Measurements from ENCODE around the gene CCDC78.
A peak's percentile ranks its signal among the peaks of the same experiment; 100 is the strongest.
"Not testable (repeated sequence)": the region's sequence is repeated elsewhere in the genome, so short reads cannot be mapped to it uniquely, and the experiment has no call there.

Gene CCDC78

DNA sequence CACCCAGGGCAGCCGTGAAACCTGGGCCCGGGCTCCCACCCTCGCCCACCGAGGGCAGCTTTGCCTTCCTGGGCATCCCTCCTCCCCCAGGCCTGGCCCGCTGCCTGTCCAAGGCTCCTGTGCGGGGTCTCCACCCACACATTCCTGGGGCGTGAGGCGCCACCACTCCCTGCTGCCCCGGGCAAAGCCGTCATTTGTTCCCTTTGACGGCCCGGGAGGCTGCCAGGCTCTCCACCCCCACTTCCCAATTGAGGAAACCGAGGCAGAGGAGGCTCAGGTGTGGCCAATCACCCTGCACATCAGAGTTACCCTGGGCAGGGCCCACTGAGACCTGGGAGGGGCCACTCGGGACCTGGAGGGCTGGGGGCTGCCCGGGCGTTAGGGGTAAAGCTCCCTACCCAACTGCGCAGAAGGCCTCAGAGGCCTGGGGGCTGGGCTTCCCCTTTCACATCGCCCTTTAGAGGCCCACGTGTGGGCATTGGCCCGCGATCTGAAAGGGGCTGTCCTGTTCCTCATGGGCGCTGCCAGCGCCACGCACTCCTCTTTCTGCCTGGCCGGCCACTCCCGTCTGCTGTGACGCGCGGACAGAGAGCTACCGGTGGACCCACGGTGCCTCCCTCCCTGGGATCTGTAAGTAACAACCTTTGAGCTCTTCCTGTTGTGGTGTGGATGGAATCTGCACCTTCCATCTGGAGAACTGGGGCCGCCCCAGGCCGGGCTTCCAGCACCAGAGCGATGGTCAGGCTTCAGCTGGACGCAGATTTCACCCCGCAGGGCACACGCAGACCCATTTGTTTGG, 34.5 kb upstream of the CCDC78 start, which contains the start of gene MSLN:
Gene MSLN, plus strand, starts transcription at position 190 of the 799 bp plus-strand sequence. CDS start 1,947 bp downstream, outside the sequence.
- DNase-seq: no peak

DNA sequence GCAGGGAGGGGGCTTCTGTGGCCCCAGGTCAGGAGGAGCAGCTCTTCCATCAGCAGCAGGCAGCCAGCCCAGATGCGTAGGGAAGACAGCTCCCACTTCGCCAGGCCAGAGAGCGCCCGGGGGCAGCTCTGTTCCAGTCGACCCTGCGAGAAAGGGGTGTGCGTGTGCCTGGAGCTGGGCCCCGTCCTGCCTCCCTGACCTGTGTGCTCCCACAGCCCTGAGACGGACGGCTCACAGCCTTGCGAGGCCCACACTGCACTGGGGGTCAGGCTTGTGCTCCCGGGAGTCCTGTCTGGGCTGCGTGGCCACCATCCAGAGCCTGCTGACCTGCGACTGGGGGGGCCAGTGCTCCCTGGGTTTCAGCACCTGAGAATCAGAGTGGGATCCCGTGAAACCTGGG, 33.8 kb upstream of the CCDC78 start:
- DNase-seq: no peak

DNA sequence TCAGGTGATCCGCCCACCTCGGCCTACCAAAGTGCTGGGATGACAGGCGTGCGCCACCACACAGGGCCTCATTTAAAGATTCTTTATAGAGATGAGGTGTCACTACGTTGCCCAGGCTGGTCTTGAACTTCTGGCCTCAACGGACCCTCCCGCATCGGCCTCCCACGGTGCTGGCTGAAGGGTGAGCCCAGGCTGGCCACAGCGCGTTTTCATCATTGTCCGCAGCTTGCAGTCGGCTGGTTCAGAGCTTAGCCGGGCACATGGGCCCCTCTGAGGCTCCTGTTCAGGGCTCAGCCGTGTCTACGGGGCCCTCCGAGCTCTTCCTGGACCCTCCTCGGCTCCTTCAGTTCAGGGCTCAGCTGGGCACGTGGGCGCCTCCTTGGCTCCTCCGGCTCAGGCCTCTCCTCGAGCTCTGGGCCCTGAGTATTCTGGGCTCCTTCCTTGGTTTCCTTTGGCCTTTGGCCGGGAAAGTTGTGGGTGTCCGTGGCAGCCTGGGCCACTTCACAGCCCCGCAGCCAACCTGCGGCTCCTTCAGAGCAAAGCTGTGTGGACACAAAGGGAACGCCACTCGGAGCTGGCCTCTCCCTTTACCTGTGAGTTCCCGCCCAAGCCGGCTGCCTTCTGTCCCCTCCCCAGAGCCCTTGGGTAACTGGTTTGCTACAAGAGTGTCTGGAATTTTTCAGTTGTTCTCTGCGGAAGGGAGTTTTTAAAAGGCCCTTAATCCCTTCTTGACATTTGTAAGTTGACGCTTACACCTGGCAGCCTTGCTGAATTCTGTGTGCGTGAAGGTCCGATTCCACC, 33.1 kb upstream of the CCDC78 start:
- no peak for DNase-seq

DNA sequence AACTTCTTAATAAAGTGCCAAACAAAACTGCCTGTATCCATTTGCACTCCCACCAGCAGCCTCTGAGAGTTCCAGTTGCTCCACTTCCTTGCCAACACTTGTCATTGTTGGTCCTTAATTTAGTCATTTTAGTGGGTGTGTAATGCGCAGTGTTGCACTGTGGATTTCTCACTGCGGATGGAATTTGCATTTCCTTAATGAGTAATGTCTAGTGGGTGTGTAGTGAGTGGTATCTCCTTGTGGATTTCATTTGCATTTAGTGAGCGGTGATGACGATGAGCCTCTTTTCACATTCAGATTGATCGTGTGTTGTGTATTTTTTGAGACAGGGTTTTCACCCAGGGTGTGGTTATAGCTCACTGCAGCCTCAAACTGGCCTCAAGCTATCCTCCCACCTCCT, 30.2 kb upstream of the CCDC78 start:
- no peak for DNase-seq

DNA sequence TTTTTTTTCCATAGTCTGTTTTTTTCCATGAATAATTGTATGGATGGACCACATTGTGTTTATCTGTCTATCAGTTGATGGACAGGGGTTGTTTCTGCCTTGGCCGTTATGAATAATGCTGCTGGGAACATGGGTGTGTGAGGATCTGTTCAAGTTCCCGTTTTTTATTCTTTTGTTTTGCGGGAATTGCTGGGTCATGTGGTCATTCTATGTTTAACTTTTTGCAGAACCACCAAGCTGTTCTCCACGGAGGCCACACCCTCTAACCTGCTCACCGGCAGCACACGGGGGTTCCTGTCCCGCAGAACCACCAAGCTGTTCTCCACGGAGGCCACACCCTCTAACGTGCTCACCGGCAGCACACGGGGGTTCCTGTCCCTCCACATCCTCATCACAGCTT, 28.4 kb upstream of the CCDC78 start:
- no peak for DNase-seq

DNA sequence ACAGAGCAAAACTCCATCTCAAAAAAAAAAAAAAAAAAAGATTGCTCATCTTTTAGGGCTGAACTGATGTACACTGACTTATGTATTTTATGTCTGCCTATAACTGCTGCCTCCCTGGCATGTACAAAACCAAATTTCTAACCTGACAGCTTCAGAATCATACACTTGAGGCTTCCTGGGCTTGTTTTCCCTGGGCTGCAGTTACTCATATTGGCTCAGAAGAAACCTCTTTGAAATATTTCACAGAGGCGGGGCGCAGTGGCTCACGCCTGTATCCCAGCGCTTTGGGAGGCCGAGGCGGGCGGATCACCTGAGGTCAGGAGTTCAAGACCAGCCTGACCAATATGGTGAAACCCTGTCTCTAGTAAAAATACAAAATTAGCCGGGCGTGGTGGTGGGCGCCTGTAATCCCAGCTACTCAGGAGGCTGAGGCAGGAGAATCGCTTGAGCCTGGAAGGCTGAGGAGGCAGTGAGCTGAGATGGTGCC, 27.9 kb upstream of the CCDC78 start:
- not testable (repeated sequence) for DNase-seq

DNA sequence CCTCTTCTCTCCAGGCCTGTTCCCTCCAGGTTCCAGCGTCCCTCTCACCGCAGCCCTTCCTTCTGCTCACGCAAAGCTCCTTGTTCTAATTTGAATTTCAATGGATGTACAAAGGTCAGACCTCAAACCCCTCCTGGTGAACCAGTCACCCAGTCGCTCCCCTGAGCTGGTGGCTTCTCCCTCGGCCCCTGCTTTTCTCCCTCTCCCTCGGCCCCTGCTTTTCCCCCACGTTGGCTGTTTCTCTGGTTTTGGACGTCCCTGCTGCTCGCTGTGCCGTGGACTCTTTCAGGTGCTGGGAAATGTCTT, 25.7 kb upstream of the CCDC78 start:
- no peak for DNase-seq

DNA sequence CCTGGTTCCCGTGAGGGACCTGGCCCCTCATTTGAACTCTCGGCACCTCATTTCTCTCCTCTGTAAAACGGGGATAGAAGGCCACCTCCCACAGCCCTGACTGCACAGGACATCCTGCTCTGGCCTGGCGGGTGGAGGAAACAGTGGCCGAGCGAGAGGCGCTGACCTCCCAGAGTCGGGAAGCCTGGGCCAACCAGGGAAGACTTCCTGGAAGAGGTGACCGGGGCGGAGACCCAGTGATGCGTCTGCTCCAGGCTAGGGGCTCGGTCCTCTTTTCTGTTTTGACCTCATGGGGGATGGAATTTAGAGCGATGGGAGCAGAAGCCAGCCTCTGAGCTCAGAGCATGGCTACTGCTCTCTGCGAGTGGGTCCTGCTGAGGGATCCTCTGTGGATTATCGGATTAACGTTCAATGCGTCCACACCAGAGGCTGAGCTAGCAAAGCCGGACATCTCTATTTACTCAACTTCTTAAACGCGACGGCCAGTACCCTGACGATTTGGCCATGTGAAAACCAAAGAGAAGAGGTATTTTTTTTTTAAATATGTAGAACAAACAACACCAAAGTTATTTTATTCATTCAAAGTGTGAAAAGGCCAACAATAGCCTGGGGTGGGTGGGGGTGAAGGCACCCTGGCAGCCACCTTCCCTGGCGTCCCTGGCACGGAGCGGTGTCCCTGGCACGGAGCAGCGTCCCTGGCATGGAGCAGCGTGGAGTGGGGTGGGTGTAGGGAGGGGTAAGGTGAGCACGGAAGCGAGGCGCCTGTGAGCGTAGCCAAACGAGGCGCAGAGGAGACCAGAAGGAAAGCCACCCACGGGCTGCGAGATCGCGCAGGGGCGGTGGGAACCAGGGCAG, 25.1 kb upstream of the CCDC78 start:
- no peak for DNase-seq

DNA sequence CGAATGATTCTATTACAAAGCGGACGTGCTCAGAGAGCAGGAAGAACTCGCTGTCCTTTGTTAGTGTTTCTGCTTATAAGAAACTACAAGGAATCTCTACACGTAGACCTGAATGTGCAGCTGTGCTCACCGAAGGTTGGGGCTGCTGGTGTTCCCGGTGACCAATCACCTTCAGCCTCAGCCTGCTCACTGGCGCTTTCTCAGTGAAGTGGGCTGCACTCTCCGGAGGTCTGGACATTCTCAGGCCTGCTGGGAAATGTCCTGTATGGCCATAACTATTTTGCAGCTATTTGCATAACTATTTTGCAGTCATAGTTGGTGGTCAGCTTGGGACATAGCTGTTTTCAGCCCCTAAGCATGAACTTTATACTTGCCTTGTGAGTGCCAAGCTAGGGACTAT, 24.2 kb upstream of the CCDC78 start:
- DNase-seq: no peak

DNA sequence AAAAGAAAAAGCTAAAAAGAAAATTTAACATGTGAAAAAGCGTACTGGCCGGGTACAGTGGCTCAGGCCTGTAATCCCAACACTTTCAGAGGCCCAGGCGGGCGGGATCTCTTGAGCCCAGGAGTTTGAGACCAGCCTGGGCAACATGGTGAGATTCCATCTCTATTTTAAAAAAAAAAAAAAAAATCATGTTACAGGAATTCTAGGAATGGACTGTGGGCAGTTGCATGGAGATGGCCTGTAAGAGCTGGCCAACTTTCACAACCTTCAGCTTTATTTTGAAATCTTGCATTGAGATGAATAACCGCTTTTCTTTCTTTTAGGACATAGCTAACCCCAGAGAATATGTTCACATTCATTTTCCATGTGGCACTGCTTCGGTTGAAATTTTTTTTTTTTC, 22.8 kb upstream of the CCDC78 start:
- DNase-seq: no peak

DNA sequence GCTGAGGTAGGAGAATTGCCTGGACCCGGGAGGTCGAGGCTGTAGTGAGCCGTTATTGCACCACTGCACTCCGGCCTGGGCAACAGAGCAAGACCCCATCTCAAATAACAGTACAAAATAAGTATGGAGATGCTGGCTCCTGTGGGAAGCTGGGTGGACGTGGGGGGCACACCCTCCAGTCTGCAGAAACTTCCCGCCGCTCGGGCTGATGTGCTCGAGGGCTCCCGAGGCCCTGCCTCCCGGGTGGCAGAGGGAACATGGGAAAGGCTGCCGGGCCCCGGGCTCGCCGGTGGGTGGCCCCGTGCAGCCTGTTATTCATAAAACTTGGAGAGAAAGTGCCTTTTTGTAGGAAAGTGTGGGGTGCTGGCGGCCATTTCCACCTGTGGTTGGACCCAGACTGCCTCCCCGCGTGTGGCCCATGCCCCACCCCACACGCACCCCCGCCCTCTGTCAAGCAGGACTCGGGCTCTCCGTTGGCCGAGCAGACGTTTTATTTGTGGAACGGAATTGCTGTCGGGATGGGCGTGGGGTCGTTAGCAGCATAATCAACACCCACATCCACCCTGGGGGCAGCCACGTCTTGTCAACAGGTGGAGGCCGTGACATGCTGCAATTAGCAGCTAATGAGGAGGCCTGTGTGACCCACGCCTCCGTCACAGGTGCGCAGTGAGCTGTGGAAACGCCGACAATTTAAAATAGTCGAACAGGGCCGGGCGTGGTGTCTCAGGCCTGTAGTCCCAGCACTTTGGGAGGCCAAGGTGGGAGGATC, 21.9 kb upstream of the CCDC78 start:
- no peak for DNase-seq

DNA sequence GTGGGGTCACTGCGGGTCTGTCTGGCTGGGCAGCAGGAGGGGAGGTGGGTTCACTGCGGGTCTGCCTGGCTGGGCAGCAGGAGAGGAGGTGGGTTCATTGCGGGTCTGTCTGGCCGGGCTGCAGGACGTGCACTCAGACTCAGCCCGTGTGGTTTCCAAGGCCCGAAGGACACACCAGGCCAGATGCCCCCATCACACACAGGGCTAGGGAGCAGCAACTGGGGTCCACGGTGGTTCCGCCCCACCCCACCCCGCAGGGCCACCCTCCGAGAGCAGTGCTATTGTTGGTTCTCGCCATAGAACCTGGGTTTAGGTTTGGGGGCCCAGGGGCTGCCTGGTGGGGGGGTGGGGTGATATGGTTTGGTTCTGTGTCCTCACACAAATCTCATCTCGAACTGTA, 20.4 kb upstream of the CCDC78 start:
- DNase-seq: no peak

DNA sequence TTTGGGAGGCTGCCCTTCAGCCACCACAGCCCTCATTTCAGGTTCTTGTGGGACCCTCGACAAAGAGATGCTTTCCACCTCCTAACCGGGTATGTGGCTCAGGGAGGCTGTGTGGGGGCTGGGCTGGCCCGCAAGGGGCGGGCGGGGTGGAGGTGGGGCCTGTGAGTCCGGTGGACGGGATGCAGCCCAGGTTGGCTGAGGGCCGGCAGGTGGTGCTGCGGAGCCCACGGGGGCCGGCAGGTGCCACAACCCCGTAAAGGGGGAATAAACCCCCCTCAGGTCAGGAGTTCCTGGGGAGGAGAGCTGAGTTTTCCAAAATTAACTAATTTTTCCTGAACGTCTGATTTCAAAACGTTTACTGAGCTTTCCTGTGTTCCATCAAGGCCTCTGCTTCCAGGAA, 19.5 kb upstream of the CCDC78 start:
- DNase-seq: no peak

DNA sequence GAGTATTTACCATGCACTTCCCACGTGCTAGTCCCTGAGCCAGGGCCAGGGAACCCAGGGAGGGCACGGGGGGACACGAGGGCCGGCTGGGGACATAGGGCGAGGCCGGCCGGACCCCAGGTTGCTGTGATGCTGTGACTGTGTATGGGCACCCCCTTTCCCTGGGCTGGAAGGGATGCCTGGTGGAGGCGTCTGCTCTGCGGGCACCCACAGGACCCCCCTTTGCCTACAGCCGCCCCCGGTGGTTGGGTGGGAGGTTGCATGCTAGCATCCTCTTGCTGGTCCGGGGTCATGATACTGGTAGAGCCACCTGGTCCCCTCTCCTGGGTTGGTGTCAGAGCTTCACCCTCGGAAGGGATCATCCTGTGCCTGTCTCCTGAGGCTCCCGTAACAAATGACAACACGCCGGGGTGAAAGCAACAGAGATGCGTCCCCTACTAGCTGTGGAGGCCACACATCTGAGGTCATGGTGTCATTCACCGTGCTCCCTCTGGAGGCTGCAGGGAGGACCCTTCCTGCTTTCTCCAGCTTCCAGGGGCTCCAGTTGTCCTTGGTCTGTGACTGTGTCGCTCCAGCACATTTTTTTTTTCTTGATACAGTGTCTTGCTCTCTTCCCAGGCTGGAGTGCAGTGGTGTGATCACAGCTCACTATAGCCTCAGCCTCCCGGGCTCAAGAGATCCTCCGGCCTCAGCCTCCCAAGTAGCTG, 17.7 kb upstream of the CCDC78 start:
- DNase-seq: no peak

DNA sequence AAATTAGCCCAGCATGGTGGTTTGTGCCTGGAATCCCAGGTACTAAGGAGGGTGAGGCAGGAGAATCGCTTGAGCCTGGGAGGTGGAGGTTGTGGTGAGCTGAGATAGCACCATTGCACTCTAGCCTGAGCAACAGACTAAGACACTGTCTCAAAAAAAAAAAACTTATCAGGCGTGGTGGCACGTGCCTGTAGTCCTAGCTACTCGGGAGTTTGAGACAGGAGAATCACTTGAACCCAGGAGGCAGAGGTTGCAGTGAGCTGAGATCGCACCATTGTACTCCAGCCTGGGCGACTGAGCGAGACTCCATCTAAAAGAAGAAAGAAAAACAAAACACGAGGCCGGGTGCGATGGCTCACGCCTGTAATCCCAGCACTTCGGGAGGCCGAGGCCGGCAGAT, 16.7 kb upstream of the CCDC78 start:
- not testable (repeated sequence) for DNase-seq

DNA sequence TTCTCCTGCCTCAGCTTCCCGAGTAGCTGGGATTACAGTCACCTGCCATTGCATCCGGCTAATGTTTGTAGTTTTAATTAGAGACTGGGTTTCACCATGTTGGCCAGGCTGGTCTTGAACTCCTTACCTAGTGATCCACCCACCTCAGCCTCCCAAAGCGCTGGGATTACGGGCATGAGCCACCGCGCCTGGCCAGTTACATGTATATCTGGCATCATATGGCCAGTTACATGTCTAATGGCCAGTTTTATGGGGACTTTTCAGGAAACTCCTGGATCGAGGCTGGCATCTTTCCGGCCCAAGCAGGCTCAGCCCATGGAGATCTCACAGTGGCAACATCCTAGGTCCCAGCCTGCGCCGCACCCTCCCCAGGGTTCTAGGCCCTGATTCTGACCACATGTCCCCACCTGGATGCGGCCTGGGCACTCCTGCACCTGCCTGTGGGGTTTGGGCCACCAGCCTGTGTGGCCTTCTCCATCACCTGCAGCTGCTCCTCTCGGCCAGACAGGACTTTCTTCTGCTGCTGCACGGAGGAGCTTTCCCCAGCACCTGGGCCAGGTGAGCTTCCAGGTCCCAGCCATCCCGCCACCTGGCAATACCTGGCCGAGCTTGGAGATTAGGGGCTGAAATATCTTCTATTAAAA, 15.9 kb upstream of the CCDC78 start:
- DNase-seq: no peak

DNA sequence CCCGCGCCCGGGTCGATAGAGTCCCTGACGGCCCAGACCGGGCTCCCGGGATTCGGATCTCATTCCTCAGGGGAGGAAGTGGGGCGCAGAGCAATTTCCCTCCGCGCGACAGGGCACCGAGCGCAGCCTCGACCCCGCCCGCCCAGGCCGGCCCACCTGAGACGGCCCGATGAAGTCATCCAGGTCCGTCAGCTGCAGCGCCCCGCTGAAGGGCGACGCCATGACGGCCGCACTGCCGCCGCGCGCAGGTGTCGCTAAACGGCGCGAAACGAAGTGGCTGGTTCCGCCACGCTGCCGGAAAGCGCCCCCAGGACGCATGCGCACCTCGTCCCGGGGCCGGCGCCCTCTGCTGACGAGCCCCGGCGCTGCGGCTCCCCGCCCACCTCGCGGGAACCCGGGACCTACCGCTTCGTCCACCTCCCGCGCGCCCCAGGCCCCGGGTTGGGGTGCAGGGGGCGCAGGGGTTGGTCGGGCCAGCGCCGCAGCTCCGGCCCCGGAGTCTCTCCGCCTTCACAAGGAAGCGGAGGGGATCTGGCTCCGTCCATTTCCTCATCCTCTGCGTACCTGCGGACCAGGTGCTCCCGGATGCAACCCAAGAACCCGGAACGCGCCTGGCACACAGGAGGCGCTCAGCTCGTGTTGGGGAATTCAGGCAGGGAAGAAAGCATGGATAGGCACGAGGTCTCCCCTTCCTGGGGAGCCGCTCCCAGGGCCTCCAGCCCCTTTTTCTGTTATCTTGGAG, 14.7 kb upstream of the CCDC78 start, which contains the start of gene CIAO3:
Gene CIAO3, minus strand, starts transcription at position 234 of the 742 bp plus-strand sequence. Its CDS starts 12 bp downstream, at position 222.
- DNase-seq: peak; percentile 60

DNA sequence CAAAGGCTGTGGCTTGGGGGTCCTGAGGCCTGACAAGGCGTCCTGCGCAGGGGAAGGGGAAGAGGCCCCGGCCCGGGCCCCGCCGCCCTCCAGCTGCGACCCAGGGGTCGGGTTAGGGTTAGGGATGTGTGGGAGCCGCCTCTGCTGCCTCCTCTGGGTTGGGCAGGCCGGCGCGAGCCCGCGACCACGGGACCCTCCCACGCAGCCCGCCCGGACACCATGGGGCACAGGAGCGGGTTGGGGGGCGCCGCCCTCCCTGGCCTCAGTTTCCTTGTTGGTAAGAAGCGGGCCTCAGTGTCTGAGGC, 14.2 kb upstream of the CCDC78 start:
- no peak for DNase-seq

DNA sequence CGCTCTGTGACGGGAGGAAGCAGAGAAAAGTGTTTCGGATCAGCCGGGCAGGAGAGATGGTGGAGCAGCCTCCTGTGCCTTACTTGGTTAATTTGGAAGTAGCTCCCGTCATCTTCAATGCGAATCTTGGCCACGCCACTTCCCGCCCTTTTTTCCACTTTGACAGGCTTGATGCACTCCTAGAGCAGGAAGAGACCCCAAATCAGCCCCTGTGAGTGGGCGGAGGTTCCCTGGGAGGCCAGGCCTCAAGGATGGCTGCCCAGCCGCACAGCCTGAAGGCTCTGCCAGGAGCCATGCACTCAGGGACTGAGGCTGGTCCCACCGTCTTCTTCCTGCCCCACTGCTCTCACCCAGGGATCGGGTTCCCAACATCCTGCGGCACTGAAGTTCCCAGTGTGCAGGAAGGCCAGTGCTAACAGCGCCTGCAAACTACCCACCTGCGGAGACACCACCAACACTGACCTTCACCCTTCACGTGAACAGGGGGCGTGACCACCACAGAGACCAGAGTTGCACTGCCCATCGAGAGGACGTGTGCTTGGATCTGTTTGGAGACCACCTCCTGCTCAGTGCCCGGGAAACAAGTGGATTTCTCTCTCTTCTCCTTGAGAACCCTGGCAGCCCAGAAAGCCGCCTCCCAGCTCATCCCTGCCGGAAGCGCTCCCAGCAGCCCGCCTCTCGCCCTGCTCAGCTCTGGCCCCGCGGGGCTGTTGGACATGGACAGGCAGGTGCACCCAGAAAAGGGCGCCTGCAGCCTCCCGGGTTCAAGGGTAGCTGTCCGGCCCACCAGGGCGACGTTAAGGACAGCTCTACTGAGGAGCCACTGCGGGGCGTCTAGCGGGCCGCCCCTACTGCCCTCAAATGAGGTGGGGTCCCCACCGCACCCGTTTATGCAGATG, 13.6 kb upstream of the CCDC78 start:
- DNase-seq: no peak
